Dermis lymphatic vessel endothelial cell (primary cell): ENCODE results near the gene TMEM239. TPM values are rescaled to one million over a fixed set of nuclear protein-coding genes. Genes with fewer than 3 reads are reported as not detected.

Source experiments
- total RNA-seq: library from RNA; depleted of rRNA; stranded (reverse); fragments of >200 nt; gene quantifications from 2 replicates; pipeline ENCODE4 v1.2.1, GENCODE V29; 2014

The TMEM239 gene
- not detected in 2 replicates for total RNA-seq

DNA sequence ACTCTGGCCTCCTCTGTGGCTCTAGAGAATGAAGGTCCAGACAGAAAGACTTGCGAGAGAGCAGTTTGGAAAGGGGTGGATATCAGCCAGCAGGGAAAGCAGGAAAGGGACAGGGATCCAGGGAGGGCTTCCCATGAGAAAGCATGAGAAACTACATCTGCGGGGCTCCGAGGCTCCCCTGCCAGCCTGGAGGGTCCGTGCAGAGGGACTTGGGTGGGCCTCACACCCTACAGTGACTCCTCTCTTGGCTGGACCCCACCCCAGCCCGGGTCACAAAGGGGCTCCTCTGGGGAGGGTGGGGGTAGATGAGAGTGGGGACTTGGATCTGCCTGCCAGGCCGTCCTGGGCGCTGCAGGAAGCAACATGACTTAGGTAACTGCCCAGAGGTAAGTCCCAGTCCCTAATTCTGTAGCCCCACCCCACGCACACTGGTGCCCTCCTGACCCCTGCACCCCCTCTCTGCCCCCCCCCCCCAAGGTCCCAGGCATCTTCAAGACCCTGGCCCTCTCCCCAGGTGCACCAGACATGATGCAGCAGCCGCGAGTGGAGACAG lies at the start of gene TMEM239:
Gene TMEM239, plus strand, starts transcription at position 335 of the 553 bp plus-strand sequence. Its CDS starts 191 bp downstream, at position 526.

DNA sequence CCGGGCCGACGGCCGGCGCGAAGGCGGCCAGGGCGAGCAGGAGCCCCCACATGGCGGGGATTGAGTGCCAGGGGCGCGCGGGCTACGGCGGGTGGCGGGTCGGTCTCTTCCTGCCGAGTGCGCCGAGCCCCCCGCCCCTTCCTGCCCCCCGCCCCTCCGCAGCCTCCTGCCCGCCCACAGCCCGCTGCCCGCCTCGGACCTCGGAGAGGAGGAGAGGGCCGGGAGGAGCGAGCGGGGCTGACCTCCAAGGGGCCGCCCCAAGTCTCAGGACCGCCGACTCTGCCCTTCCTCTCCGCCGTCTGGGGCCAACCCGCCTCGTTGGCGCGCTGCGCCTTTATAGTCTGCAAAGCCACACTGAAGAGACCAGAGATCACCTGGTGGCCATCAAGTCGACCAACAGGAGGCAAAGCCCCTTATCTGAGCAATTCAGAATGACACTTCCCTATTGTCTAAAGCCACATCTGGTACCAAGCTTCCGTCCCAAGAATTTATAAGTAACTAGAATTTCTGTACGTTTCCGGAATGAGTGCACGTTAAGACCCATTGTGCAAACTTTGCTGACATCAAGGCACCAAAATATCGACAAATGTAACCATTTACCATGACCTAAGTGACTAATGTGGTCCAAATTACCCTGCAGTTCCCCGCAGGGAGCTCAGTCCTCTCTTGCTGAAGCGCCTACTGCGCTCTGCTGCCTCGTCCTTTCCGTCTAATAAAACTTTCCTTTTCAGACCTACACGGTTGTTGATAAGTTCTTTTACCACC lies 15.5 kb upstream of the TMEM239 start, which contains the start of gene CPXM1:
Gene CPXM1, minus strand, starts transcription at position 107 of the 765 bp plus-strand sequence. Its CDS starts 55 bp downstream, at position 52.

DNA sequence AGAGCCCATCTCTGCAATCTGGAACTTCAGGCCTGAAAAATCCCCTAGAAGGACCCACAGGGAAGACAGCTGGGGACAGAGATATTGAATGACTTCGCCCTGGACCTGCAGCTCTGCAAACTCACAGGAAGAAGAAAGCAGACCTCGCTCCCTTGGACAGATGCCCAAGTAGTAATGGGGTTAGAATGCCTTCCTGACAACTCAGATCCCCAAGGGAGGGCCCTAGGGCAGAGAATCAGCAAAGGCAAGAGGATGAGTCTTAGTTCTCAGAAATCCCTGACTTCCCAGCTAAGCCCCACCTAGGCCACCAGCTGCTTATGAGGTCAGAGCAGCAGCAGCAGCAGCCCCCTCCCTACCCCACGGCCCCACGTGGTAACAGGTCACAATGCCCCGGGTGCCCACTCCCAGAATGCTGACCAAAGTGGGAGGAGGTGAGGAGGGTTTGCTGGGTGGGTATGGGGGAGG lies 1.5 kb upstream of the TMEM239 start, which contains the start of gene C20orf141:
Gene C20orf141, plus strand, starts transcription at position 401 of the 465 bp plus-strand sequence. CDS start 198 bp downstream, outside the sequence.

DNA sequence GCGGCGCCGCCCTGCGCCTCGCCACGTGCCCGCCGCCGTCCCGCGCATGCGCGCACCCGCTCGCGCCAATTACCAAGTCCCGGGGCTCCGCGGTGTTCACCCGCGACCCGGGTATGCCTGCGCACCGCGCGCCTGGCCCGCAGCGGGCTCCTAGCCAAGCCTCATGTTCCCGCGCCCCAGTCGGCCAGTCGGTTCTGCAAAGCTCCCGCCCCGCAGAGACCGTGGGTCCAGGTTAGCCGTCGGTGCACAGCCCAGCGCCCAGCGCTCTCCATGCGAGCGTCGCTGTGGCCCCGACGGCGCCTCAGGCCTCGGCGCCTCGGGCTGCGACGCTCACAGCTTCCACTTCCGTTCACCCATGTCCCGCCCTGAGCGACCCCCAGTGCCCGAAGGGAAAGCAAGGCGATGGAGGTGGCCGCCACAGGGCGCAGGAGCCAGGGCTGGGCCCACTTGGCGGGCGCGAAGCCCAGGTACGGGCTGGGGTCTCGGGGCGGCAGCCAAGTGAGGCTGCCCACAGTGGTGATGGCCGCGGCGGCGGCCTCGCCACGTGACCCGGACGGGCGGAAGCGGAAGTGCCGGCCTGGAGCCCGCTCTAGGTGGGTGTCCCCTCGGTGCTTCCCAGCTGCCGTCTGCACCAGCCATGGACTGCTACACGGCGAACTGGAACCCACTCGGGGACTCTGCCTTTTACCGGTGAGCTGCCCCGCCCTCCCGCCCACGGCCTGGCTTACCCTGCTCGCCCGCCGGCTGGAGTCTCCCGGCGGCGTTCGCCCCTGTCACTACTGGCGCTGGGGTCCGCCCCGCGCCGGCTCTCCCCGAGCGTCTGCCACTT lies 24.2 kb downstream of the TMEM239 start, which contains the start of the genes PCED1A and VPS16:
Gene PCED1A, minus strand, starts transcription at position 518 of the 829 bp plus-strand sequence. CDS start 743 bp downstream, outside the sequence.
Gene VPS16, plus strand, starts transcription at position 608 of the 829 bp plus-strand sequence. Its CDS starts 30 bp downstream, at position 638.

Other genes starting within 250 kb of the TMEM239 start
- gene NOP56, start 163.7 kb upstream of the TMEM239 start, total RNA-seq, result 119 and 132 TPM in 2 replicates
- 103 and 130 TPM in 2 replicates for gene IDH3B, start 152.1 kb upstream of the TMEM239 start, total RNA-seq
- 1.2 and 1.5 TPM in 2 replicates for gene EBF4, start 123.6 kb upstream of the TMEM239 start, total RNA-seq
- gene CPXM1, start 15.7 kb upstream of the TMEM239 start, total RNA-seq, result 0.33 and 1.2 TPM in 2 replicates
- not detected in 2 replicates for gene C20orf141, start 1.4 kb upstream of the TMEM239 start, total RNA-seq
- gene PCED1A, start 24.3 kb downstream of the TMEM239 start, total RNA-seq, result 13.1 and 18.7 TPM in 2 replicates
- gene VPS16, start 24.4 kb downstream of the TMEM239 start, total RNA-seq, result 33.8 and 34.6 TPM in 2 replicates
- 23.5 and 24.6 TPM in 2 replicates for gene PTPRA, start 57.1 kb downstream of the TMEM239 start, total RNA-seq
- gene GNRH2, start 227.3 kb downstream of the TMEM239 start, total RNA-seq, result 0.09 and 0.11 TPM in 2 replicates
- gene MRPS26, start 229.7 kb downstream of the TMEM239 start, total RNA-seq, result 20.0 and 28.7 TPM in 2 replicates